ENCODE results near the gene ANKRA2.

DNA sequence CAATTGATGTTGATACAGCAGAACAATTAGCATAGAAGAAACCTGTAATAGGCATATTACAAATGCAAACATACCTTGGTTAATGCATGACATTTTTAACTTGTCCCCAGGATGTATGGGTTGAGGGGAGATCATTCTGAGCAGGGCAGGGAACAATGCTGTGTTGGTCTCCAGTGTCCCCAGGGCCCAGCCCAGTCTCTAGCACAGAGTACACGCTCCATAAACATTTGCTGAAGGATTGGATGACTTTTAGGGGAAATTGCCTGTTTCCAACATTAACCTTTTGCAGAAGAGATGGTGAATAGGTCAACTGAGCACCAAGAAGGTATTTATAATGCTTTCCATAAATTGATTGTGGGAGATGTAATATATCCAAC lies 20.0 kb downstream of the ANKRA2 start:
- TF ChIP-seq, protein P1, sequence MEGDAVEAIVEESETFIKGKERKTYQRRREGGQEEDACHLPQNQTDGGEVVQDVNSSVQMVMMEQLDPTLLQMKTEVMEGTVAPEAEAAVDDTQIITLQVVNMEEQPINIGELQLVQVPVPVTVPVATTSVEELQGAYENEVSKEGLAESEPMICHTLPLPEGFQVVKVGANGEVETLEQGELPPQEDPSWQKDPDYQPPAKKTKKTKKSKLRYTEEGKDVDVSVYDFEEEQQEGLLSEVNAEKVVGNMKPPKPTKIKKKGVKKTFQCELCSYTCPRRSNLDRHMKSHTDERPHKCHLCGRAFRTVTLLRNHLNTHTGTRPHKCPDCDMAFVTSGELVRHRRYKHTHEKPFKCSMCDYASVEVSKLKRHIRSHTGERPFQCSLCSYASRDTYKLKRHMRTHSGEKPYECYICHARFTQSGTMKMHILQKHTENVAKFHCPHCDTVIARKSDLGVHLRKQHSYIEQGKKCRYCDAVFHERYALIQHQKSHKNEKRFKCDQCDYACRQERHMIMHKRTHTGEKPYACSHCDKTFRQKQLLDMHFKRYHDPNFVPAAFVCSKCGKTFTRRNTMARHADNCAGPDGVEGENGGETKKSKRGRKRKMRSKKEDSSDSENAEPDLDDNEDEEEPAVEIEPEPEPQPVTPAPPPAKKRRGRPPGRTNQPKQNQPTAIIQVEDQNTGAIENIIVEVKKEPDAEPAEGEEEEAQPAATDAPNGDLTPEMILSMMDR (IDR thresholded peaks at IDR 0.05; ENCODE audit: poor library complexity) = no peak
- TF ChIP-seq EZH2 (IDR thresholded peaks at IDR 0.05; ENCODE audit: borderline replicate concordance) (no peak), EZH2phosphoT487 (IDR thresholded peaks at IDR 0.05; ENCODE audit: low read depth, severe bottlenecking, unreplicated experiment) (no peak)
